HG03045 (cell line): Measurements from ENCODE around the gene ATP8A2.
A peak's percentile ranks its signal among the peaks of the same experiment; 100 is the strongest.
"Not testable (repeated sequence)": the region's sequence is repeated elsewhere in the genome, so short reads cannot be mapped to it uniquely, and the experiment has no call there.

ENCODE experiments used
- ATAC-seq: cut with Tn5 transposase; IDR thresholded peaks from one replicate; pipeline ENCODE4 v1.9.1; 2021; ENCODE audit warnings: mild to moderate bottlenecking, moderate library complexity; ENCODE audit not compliant: unreplicated experiment

The ATP8A2 gene

DNA sequence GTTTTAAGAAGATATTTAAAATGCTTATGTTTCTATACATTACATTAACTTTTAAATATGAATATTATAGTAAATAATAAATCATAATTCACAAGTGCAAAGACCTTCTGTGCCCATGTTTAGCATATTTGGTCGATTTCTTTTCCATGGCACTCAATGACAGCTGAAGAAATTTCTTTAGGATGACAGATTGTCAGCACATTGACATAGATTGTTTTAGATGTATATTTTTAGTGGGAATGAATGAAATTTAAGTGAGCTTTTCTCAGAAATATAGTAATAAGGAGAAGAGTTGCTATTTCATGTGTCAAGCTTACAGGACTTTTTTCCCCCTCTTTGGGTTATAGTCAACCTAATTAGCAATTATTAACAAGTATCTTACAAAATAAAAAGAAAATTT, 423.5 kb downstream of the ATP8A2 start:
- no peak for ATAC-seq

DNA sequence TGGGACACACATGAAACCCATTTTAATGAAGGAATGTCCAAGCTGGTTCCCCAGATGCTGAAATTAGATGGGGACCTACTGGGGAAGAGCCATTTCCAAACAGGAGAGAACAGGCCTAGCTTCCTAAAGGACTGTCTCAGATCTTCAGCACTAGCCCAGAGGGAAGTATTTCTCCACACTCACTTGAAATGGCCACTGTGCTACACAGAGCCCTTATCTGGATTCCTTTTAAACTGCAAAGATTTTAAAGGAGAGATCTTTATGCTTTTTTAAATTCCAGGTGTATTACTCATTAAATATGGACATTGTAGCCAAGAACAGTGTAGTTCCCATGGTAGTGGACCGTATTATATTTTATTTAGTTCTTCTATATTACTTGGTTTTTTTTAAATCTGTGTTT, 424.7 kb downstream of the ATP8A2 start:
- ATAC-seq, result no peak

DNA sequence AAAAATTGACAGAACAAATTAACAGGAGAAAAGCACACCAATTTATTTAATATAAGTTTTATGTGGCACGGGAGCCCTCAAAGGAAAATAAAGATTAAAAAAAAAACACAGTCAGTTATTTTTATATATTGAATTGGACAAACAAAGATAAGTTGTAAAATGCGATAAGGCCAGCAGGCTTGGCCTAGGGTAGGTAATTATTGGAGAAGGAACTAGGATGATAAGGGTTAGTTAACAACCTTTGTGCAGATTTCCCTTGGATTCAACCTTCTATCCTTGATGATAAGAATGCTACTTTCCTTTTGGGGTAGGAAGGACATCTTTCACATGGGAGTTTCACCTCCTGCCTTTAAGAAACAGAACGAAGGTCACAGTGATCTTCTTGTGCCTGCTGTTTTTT, 427.2 kb downstream of the ATP8A2 start:
- no peak for ATAC-seq

DNA sequence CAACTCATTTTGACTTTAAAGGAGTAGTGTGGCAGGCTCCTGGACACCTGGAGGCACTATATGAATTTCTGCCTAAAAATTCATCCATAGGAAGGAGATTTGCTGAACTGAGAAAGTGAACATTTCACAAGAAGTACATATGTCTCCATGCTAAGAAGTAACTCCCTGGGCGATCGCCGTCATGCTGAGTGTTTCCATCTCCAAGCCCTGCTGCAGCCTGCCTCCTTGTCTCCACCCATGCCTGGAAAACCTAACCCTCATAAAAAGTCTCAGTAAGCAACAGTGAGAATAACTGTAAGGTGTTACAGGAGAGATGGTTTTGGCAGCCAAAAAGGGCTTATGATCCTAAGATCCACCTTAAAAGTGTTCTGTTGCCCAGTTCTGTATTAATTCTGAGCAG, 428.7 kb downstream of the ATP8A2 start:
- no peak for ATAC-seq

DNA sequence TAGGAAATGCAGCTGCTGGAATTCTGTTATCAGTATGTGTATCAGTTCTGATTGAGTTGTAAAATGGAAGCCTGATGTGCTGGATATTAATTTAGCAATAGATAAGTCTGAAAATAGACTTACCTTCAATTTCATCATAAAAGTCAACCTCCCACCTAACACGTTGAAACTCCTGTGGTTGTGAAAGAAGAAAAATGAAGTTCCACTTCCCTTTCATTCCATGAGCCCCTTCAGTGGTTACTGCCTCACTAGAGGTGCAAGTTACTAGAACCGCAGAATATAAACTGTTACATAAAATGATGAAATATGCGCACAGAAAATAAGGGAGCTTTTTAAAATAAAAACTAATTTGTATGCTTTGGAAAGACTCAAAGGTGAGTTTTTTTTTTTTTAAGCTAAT, 430.8 kb downstream of the ATP8A2 start:
- no peak for ATAC-seq

DNA sequence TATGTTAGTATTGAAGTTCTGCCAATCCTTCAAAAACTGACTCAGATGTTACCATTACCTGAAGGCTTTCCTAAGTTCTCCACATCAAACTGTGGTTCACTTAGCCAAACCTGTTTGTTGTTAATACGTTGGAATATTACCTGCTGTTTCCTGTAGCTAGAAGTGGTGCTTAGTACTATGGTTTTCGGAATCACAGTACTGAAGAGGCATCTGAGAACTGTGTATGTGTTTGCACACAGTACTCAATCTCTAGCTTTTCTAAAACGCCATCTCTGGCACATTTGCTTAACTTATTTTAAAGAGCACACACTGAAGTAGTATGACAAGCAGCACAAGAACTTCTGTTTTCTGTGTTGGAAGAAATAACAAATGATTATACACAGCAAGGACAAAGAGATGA, 431.9 kb downstream of the ATP8A2 start:
- no peak for ATAC-seq

DNA sequence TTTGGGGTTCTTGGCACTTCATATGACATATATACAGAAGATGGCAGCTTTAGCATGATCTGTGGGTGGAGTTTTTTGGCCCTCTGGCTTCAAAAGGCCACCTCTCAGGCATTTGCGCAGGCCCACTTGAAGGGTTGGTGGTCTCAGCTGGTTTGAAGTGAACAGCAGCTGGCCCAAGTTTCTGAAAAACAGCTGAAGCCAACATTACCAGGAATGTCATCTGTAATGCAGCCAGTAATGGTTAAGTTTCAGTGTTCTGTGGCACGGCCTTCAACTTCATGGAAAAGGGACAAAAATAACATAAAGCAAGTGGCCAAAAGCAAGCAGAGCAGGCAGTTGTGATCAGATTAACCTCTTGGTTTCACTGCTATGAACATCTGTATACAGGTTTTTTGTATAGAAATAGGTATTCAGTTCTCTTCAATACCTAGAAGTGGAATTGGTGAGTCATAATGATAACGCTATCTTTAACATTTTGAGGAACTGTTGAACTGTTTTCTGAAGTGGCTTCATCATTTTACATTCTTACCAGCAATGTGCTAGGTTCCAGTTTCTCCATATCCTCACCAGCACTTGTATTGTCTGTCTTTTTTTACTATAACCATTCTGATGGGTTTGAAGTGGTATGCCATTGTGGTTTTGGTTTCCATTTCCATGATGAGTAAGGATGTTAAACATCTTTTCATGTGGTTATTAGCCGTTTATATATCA, 434.6 kb downstream of the ATP8A2 start:
- peak; percentile 53 for ATAC-seq

DNA sequence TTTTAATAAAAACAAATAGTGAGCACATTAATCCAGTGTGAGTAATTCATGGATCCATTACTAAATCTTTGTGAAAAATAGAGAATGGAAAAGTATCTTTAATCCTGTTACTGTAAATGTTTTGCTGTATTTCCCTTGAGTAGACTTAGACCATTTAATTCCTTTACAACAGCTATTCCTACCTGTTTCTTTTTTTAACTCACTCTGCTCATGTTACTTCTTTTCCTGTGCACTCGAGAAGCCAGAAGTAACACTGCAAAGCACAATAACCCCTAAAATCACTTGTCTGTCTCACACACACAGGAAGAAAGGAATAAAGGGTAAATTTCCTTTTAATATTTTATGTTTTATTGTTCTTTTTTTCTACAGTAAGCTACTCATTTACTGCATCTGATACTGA, 435.8 kb downstream of the ATP8A2 start:
- no peak for ATAC-seq

DNA sequence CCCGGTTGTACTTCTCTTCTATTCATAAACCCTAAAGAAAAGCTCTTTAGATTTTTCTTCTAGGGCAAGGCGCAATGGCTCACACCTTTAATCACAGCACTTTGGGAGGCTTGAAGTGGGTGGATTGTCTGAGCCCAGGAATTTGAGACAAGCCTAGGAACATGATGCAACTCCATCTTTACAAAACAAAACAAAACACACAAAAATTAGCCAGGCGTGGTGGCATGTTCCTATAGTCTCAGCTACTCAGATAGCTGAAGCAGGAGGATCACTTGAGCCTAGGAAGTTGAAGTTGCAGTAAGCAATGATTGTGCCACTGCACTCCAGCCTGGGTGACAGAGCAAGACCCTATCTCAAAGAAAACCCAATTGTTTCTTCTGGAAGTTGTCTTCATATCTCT, 439.7 kb downstream of the ATP8A2 start:
- no peak for ATAC-seq

DNA sequence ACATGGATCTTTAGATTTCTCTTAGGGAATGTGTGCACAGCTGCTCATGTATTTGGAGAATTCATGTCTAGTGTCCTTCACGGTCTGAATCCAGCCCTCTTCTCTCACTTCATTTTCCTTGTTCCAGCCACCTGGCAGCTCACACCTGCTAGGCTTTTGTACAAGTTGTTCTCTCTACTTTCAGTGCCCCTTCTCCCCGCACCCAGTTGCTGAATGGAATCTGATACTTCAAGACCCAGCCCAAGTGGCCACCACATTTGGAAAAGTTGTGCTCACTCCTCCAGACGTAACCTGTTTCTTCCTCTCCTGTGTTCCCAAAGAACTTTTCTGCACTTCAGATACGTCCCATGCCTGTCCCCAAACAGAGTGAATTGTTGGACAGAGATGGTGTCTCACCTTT, 444.5 kb downstream of the ATP8A2 start:
- no peak for ATAC-seq

DNA sequence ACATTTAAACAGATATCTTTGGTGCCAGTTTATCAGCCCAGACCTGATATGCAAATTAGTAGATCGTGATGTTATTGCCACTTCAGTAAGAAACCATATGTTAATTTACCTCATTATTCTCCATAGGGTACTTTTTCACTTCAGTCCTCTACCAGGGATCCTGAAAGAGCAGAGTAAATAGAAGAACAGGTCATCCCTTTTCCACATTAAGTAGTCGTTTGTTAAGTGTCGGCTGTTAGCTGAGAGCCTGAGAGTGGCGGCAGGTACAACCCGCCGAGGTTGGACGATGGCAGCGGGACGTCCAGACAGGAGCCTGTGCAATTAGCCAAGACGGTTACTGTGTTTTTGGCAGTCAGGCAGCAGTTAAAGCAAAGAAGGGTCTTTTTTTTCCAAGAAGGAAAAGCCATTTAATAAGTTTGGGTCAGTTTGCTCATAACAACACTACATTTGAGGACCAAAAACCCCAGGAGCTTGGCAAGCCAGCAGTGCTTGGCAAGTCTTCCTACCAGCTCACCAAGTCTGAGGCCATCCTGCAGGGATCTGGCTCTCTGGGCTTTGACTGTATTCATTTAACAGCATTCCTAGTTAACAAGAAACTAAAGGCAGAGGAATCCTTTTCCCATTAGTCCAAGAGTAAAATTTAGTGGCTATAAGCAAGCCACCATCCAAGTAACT, 448.2 kb downstream of the ATP8A2 start:
- no peak for ATAC-seq

DNA sequence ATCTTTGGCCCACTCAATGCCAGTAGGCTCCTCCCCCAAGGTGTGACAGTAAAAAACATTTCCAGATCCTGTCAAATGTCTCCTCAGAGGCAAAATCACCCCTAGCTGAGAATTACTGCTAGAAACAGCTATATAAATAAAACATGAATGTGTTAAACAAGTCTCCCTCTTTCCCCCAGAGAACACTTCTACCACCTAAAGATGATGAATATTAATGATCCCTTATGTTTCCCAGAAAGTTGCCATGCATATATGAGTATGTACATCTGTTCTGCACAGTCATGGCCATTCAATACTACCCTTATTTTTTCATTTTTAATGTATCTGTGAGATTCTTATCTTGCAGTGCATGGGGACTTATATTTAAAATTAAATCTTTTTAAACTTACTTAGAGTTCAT, 450.0 kb downstream of the ATP8A2 start:
- no peak for ATAC-seq

DNA sequence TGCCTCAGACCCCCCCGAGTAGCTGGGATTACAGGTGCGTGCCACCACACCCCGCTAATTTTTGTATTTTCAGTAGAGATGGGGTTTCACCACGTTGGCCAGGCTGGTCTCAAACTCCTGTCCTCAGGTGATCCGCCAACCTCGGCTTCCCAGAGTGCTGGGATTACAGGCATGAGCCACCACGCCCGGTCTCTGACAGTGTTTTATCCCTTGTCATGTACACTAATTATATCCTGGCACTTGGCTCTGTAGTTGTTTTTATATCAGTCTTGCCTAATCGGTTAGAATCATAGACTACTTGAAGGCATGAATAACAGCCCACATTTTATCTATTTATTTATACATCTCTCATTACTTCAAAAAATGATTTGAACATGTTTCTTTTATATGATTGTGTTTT, 455.4 kb downstream of the ATP8A2 start:
- not testable (repeated sequence) for ATAC-seq

DNA sequence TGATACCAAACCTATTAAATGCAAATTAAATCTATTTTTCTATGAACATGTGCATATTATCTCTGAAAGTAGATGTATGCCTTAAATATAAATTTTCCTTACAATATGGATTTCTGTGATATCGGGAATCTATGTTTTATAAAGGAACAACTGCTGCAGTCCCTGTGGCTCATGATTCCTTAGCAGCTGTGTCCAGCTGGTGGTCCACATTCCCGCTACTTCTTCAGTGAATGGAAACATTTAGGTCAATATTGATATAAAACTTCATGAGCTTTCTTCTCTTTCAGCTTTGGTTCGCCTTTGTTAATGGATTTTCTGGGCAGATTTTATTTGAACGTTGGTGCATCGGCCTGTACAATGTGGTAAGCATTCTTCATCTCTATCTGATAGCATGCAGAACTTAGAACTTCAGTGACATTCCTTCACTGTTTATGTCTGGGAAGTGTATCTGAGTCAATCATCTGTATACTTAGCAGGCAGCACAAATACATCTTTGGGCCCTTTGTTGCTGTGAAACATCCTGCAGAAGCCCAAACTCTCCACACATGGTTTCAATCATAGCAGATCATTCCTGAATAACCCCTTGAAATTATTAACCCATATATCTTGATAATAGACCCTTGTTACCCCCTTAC, 456.2 kb downstream of the ATP8A2 start:
- no peak for ATAC-seq

DNA sequence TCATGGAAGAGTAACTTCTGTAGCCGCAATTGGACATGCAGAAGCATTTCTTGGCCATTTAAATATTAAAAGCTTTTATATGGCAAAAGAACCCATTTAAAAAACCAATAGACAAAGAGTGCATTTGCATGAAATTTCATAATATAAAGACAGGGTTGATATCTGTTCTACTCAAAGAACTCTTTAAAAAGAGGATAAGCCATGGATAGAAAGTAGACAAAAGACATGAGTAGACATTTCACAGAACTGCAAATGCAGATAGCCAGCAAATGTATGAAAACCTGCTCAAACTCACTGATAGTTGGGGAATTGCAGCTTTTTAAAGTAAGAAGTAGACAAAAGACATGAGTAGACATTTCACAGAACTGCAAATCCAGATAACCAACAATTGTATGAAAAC, 462.0 kb downstream of the ATP8A2 start:
- no peak for ATAC-seq

DNA sequence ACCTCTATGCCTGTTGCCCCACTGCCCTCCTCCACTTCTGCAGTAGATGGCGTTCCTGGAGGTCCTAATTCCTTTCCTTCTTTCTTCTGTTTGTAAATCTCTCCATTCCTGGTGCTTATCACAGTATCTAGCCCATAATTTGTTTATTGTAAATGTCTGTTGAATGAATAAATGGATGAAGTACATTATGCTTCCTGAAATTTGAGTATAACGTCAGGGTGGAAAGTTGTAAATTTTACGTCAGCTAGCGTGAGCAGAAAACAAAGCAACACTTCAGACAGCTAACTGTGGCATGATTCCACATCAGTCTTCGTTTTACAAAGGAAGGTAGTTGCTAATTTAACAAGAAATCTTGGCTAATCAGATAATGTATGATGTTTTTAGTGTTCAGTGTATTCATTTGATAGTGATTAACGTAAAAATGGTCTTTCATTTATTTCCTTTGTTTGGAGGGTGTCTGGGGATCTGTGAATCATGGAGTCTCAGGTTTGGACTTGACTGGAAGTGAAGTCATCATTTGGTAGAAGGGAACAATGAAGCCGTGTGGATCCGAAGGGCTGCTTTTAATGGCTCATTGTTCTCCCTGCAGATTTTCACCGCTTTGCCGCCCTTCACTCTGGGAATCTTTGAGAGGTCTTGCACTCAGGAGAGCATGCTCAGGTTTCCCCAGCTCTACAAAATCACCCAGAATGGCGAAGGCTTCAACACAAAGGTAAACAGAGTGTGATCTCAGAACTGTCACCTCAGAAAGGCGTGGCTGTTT, 465.0 kb downstream of the ATP8A2 start:
- ATAC-seq, result no peak

DNA sequence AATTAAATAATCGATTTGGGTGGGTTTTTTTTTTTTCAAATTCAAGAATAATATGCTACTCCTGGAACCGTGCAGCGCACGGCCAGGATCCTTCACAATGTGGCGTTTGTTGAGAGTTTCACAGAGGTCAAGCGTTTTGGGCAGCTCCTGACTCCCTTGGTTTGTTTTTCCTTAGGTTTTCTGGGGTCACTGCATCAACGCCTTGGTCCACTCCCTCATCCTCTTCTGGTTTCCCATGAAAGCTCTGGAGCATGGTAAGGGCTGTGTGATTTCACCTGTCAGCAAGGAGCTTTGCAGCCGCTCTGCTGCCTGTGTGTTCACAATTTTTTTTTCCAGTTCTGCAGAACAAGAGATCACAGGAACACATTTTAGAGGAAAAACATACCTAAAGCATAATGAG, 467.6 kb downstream of the ATP8A2 start:
- ATAC-seq, result no peak

DNA sequence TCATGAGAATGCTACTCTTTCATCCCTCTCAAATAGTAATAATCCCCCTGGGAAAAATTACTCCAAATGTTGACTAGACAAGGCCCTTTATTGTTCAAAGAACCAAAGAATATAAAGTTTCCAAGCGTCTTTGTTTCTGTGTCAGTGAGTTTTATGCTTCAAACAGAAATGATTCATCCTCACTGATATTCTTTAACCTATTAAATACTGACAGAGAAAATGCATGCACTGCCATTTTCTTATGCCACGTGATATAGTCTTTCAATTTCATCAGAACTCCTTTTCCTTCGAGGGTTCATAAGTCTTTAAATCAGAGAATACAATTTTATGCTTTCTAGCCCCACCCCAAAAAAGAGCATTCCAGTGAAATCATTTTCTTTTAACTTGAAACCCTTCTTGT, 468.5 kb downstream of the ATP8A2 start:
- no peak for ATAC-seq

DNA sequence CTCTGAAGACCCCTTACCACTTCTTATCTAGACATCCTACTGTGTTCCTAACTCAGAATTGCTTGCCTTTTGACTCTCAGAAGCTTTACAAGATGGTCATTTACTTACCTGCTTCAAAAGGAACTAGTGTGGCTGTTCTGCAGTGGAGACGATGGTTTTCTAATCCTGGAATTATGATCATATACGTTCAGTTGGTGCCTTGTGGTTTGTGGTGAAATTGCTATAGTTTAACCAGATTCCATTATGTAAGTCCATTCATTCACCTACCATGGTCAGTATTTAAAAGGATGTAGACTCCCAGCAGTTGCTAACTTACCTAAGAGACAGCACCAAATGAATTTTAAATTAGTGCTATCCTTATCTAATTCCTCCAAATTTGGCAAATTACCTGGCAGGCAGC, 469.2 kb downstream of the ATP8A2 start:
- ATAC-seq, result no peak

DNA sequence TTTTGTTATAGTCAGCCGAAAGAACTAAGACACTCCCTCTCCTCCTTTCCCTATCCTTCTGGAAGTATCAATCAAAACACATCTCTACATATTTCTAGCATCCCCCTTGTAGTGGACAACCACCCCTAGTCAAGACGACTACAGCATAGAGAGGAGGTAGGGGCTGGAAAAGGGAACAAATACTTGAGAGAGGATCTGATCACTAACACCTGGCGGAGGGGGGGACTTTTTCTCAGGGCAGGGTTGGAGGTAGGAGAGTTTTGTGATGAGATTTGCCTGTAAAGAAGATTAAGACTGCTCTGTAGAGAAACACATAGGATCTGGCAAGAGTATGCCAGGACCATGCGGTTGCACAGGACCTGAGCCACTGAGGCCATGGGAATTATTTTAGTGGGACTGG, 471.9 kb downstream of the ATP8A2 start:
- ATAC-seq, result no peak

DNA sequence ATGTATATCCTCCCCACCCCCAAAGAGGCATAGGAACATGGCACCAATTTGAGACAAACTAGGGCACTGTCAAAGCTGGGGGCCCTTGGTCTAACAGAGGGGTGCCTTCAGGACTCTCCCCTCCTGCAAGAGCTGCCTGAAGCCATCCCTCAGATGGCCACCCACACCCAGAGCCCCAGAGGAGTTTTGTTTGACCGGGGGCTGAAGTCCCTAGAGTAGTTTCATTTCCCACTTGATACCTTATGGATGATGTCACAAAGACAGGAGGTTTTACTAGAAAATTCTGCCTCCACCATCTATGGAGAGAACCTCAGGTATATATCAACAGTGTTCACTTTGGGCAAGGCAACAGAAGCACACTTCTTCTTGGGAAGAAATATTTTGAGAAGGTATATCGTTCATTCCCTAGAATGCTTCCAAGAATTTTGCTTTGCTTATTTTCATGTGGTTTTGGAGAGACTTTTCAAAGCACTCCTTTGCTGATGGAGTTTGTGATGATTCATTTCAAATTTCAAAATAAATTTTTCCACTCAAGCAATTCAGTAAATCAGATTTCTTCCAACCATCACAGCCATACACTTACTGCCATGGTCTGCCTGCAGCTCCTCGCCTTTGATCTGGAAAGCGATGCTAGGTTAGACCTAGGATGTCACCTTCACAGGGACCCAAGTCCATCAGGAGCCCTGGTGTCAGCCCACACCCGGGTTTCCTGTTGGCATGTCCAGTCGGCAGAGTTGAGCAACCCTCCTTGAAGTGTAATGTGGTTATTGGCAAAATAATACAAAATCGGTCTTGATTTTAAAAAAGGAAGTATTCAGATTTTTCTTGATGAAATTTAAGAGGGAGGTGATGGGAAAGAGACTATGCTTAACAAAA, 473.0 kb downstream of the ATP8A2 start:
- ATAC-seq, result no peak
